SU-DHL-6 (cell line): ENCODE results near the gene MYG1.

Experiments
- EZH2phosphoT487 ChIP-seq: fragments of 200-600 bp; sonication (generic), shearing (Covaris generic); conservative IDR thresholded peaks from 2 replicates; pipeline ENCODE4 v1.6.1; 2018; ENCODE audit warnings: mild to moderate bottlenecking, antibody characterized with exemption, low read length, moderate library complexity, mixed read lengths
- TF ChIP-seq, protein P1 (sequence below): fragments of 200-600 bp; sonication (generic); IDR thresholded peaks from one replicate; pipeline ENCODE4 v1.5.1; 2017; ENCODE audit warnings: antibody characterized with exemption, mild to moderate bottlenecking, low read length, moderate library complexity; ENCODE audit not compliant: insufficient read depth, poor library complexity, severe bottlenecking

DNA sequence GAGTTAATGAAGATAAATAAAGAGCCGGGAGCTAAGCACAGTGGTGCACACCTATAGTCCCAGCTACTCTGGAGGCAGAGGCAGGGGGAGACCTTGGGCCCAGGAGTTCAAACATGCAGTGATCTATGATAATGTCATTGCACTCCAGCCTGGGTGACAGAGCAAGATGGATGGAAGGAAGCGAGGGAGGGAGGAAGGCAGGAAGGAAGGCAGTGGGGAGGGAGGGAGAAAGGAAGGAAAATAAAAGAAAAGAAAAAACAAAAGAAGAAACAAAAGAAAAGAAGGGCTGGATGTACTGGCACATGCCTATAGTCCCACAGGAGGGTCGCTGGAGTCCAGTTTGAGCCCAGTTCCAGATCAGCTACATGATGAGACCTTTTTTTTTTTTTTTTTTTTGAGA lies 55.6 kb downstream of the MYG1 start:
- TF ChIP-seq, protein P1, sequence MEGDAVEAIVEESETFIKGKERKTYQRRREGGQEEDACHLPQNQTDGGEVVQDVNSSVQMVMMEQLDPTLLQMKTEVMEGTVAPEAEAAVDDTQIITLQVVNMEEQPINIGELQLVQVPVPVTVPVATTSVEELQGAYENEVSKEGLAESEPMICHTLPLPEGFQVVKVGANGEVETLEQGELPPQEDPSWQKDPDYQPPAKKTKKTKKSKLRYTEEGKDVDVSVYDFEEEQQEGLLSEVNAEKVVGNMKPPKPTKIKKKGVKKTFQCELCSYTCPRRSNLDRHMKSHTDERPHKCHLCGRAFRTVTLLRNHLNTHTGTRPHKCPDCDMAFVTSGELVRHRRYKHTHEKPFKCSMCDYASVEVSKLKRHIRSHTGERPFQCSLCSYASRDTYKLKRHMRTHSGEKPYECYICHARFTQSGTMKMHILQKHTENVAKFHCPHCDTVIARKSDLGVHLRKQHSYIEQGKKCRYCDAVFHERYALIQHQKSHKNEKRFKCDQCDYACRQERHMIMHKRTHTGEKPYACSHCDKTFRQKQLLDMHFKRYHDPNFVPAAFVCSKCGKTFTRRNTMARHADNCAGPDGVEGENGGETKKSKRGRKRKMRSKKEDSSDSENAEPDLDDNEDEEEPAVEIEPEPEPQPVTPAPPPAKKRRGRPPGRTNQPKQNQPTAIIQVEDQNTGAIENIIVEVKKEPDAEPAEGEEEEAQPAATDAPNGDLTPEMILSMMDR = no peak
- no peak for TF ChIP-seq EZH2phosphoT487
